H9 (cell line): ENCODE measurements around the gene SEC22A. TPM values are rescaled to one million over a fixed set of nuclear protein-coding genes. Genes with fewer than 3 reads are reported as not detected.

Source experiments
- DNase-seq: peaks from one replicate; pipeline ENCODE4 v3.0.0-alpha.2; 2017
- H2AFZ ChIP-seq: one replicate; pipeline ENCODE4 v1.6.1; 2013; ENCODE audit warnings: mild to moderate bottlenecking, low read length, control low read depth, moderate library complexity
- H2AK5ac ChIP-seq: 2 replicates; pipeline ENCODE4 v1.6.1; 2013; ENCODE audit warnings: low read length, control low read depth, mixed read lengths; ENCODE audit not compliant: insufficient read length
- H2BK120ac ChIP-seq: one replicate; pipeline ENCODE4 v1.6.1; 2013; ENCODE audit warnings: low read depth, mild to moderate bottlenecking, low read length, control low read depth, inconsistent platforms; ENCODE audit not compliant: poor library complexity, severe bottlenecking
- H2BK12ac ChIP-seq: 2 replicates; pipeline ENCODE4 v1.6.1; 2013; ENCODE audit warnings: low read length, control low read depth, mixed read lengths, low read depth; ENCODE audit not compliant: insufficient read length
- H2BK15ac ChIP-seq: 2 replicates; pipeline ENCODE4 v1.6.1; 2013; ENCODE audit warnings: low read depth, low read length, control low read depth
- H2BK20ac ChIP-seq: one replicate; pipeline ENCODE4 v1.6.1; 2013; ENCODE audit warnings: low read depth, mild to moderate bottlenecking, low read length, control low read depth, inconsistent platforms; ENCODE audit not compliant: poor library complexity, severe bottlenecking
- H2BK5ac ChIP-seq: 2 replicates; pipeline ENCODE4 v1.6.1; 2013; ENCODE audit warnings: low read length, control low read depth, mixed read lengths; ENCODE audit not compliant: insufficient read length
- H3K14ac ChIP-seq: 2 replicates; pipeline ENCODE4 v1.6.1; 2013; ENCODE audit warnings: low read length, control low read depth; ENCODE audit not compliant: insufficient read depth
- H3K18ac ChIP-seq: 2 replicates; pipeline ENCODE4 v1.6.1; 2013; ENCODE audit warnings: low read depth, mild to moderate bottlenecking, mixed read lengths, low read length, control low read depth; ENCODE audit not compliant: insufficient read length
- H3K23ac ChIP-seq: 2 replicates; pipeline ENCODE4 v1.6.1; 2013; ENCODE audit warnings: low read length, control low read depth, mixed read lengths, low read depth; ENCODE audit not compliant: insufficient read length
- H3K23me2 ChIP-seq: 2 replicates; pipeline ENCODE4 v1.6.1; 2013; ENCODE audit warnings: low read depth, mild to moderate bottlenecking, mixed read lengths, low read length, control low read depth; ENCODE audit not compliant: insufficient read length, poor library complexity, severe bottlenecking
- H3K27ac ChIP-seq: 2 replicates; pipeline ENCODE4 v1.5.1; 2013; ENCODE audit warnings: low read length, control low read depth, mixed read lengths, low read depth; ENCODE audit not compliant: insufficient read length
- H3K27me3 ChIP-seq: 2 replicates; pipeline ENCODE4 v1.6.1; 2013; ENCODE audit warnings: low read length, control low read depth, inconsistent platforms; ENCODE audit not compliant: insufficient read depth
- H3K4ac ChIP-seq: 2 replicates; pipeline ENCODE4 v1.6.1; 2013; ENCODE audit warnings: low read depth, mild to moderate bottlenecking, control low read depth, inconsistent platforms, low read length, moderate library complexity
- H3K4me1 ChIP-seq: 2 replicates; pipeline ENCODE4 v1.6.1; 2013; ENCODE audit warnings: low read length, control low read depth, inconsistent platforms; ENCODE audit not compliant: insufficient read depth
- H3K4me2 ChIP-seq: 2 replicates; pipeline ENCODE4 v1.6.1; 2013; ENCODE audit warnings: low read length, control low read depth, mixed read lengths; ENCODE audit not compliant: insufficient read length, insufficient read depth
- H3K56ac ChIP-seq: 2 replicates; pipeline ENCODE4 v1.6.1; 2013; ENCODE audit warnings: low read depth, mild to moderate bottlenecking, mixed read lengths, low read length, control low read depth; ENCODE audit not compliant: insufficient read length
- H3K79me1 ChIP-seq: 2 replicates; pipeline ENCODE4 v1.6.1; 2013; ENCODE audit warnings: low read depth, mild to moderate bottlenecking, moderate library complexity, low read length, control low read depth, inconsistent platforms; ENCODE audit not compliant: insufficient read depth, poor library complexity, severe bottlenecking
- H3K79me2 ChIP-seq: 2 replicates; pipeline ENCODE4 v1.6.1; 2013; ENCODE audit warnings: low read length, control low read depth, inconsistent platforms; ENCODE audit not compliant: insufficient read depth
- H3K9ac ChIP-seq: 2 replicates; pipeline ENCODE4 v1.6.1; 2013; ENCODE audit warnings: low read length, control low read depth, mixed read lengths; ENCODE audit not compliant: insufficient read length; ENCODE audit errors: extremely low read depth
- H3K9me3 ChIP-seq: one replicate; pipeline ENCODE4 v1.6.1; 2013; ENCODE audit warnings: low read depth, low read length, inconsistent platforms; ENCODE audit not compliant: control insufficient read depth
- H3T11ph ChIP-seq: one replicate; pipeline ENCODE4 v1.6.1; 2013; ENCODE audit warnings: mild to moderate bottlenecking, low read length, control low read depth, inconsistent platforms
- H4K20me1 ChIP-seq: one replicate; pipeline ENCODE4 v1.6.1; 2013; ENCODE audit not compliant: control insufficient read depth, insufficient read length, insufficient read depth
- H4K5ac ChIP-seq: 2 replicates; pipeline ENCODE4 v1.6.1; 2013; ENCODE audit warnings: low read depth, mild to moderate bottlenecking, mixed read lengths, low read length, control low read depth; ENCODE audit not compliant: insufficient read length
- H4K8ac ChIP-seq: replicated peaks from 2 replicates; pipeline ENCODE4 v1.6.1; 2013; ENCODE audit warnings: low read length, control low read depth, mixed read lengths, low read depth; ENCODE audit not compliant: insufficient read length
- H4K91ac ChIP-seq: 2 replicates; pipeline ENCODE4 v1.6.1; 2013; ENCODE audit warnings: low read depth, mild to moderate bottlenecking, moderate library complexity, mixed read lengths, low read length, control low read depth; ENCODE audit not compliant: insufficient read length
- H3K27ac Mint-ChIP-seq, 3 experiments: 2 replicates in 2 of 3; 3 replicates in 1 of 3; pipeline ENCODE4 v1.8.0; 2020 to 2021; ENCODE audit warnings: mixed read lengths in 3 of 3, mild to moderate bottlenecking in 1 of 3, moderate library complexity in 1 of 3
- H3K27me3 Mint-ChIP-seq: 2 replicates; pipeline ENCODE4 v1.8.0; 2021; ENCODE audit warnings: low read depth, mild to moderate bottlenecking, moderate library complexity, mixed read lengths
- H3K36me3 Mint-ChIP-seq, 3 experiments: 2 replicates in 2 of 3; 3 replicates in 1 of 3; pipeline ENCODE4 v1.8.0; 2020 to 2021; ENCODE audit warnings: low read depth in 3 of 3, mixed read lengths in 3 of 3; ENCODE audit not compliant: insufficient read depth in 1 of 3
- H3K4me1 Mint-ChIP-seq, 2 experiments: 2 replicates each; pipeline ENCODE4 v1.8.0; 2020; ENCODE audit warnings: mixed read lengths in 2 of 2
- H3K4me3 Mint-ChIP-seq, 2 experiments: 2 replicates in 1 of 2; 3 replicates in 1 of 2; pipeline ENCODE4 v1.8.0; 2020 to 2021; ENCODE audit warnings: mild to moderate bottlenecking in 2 of 2, mixed read lengths in 2 of 2, moderate library complexity in 1 of 2
- H3K9me3 Mint-ChIP-seq, 2 experiments: 2 replicates in 1 of 2; 3 replicates in 1 of 2; pipeline ENCODE4 v1.8.0; 2020; ENCODE audit warnings: mild to moderate bottlenecking in 2 of 2, mixed read lengths in 2 of 2, moderate library complexity in 1 of 2
- WGBS: extraction: QIAGEN DNeasy Blood & Tissue Kit; methylation state at CpG from one replicate; pipeline ENCODE4 v1.1.7; 2013; ENCODE audit warnings: missing lambda C conversion rate, low lambda C conversion rate, mixed read lengths; ENCODE audit not compliant: insufficient read length; ENCODE audit errors: extremely low coverage; 5-methylcytosine and 5-hydroxymethylcytosine counted together
- total RNA-seq: library from RNA; stranded (reverse); gene quantifications from 2 replicates; pipeline ENCODE4 v1.2.1, GENCODE V29; 2021
- TF ChIP-seq, protein P1 (sequence below): fragments of 200-600 bp; sonication (generic); conservative IDR thresholded peaks from 3 replicates; pipeline ENCODE4 v1.8.0; 2021; ENCODE audit warnings: antibody characterized with exemption, mild to moderate bottlenecking

The SEC22A gene
- total RNA-seq, 1 experiment from 2014 or later = 9.9 TPM

DNA sequence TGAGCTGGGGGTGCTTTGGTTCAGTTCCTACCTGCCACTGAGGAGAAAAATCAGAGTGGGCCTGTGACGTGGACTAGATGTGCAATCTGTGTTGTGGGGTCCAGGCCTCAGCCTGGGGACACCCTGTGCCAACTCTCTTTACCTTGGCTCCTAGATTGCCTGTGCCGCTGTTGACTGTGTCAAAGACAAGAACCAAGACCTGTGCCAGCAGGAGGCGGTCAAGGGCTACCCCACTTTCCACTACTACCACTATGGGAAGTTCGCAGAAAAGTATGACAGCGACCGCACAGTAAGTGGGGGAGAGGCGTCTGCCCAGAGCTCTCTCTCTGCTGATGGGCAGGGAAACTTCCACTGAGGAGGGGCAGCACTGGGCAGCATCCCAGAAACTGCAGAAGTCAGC is 40.6 kb upstream of the SEC22A start:
- Histone ChIP-seq H2BK5ac (no peak overlapping the region), H3K9ac (no peak overlapping the region), H3K79me1 (no peaks in the 10 kb centered on the region), H2BK12ac (no peak overlapping the region), H4K5ac (no peak overlapping the region), H3K18ac (no peak overlapping the region), H2BK20ac (no peak overlapping the region), H3K79me2 (no peaks in the 10 kb centered on the region), H2BK15ac (no peak overlapping the region), H3K4me1 (no peaks in the 10 kb centered on the region), H3K23me2 (no peaks in the 10 kb centered on the region), H3K27ac (no peak overlapping the region), H3K14ac (no peak overlapping the region), H3K9me3 (no peaks in the 10 kb centered on the region), H2AK5ac (no peak overlapping the region), H4K20me1 (no peaks in the 10 kb centered on the region), H4K91ac (no peak overlapping the region), H2AFZ (no peak overlapping the region), H3K4me2 (no peak overlapping the region), H3K27me3 (no peaks in the 10 kb centered on the region), H4K8ac (no peak overlapping the region), H3T11ph (no peak overlapping the region), H2BK120ac (no peak overlapping the region), H3K56ac (no peak overlapping the region), H3K23ac (no peak overlapping the region), H3K4ac (no peak overlapping the region)
- TF ChIP-seq, protein P1, sequence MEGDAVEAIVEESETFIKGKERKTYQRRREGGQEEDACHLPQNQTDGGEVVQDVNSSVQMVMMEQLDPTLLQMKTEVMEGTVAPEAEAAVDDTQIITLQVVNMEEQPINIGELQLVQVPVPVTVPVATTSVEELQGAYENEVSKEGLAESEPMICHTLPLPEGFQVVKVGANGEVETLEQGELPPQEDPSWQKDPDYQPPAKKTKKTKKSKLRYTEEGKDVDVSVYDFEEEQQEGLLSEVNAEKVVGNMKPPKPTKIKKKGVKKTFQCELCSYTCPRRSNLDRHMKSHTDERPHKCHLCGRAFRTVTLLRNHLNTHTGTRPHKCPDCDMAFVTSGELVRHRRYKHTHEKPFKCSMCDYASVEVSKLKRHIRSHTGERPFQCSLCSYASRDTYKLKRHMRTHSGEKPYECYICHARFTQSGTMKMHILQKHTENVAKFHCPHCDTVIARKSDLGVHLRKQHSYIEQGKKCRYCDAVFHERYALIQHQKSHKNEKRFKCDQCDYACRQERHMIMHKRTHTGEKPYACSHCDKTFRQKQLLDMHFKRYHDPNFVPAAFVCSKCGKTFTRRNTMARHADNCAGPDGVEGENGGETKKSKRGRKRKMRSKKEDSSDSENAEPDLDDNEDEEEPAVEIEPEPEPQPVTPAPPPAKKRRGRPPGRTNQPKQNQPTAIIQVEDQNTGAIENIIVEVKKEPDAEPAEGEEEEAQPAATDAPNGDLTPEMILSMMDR = peak; percentile 65
- Mint-ChIP-seq H3K4me1 (no peaks in the 10 kb centered on the region), H3K4me3 (no peak overlapping the region), H3K9me3 (peaks cover 4% of the 10 kb centered on the region in 2 experiments; a peak in 4 of 5 replicates), H3K27ac (peak overlapping the region in 2 of 3 experiments; percentile 6 to 18; a peak in 2 of 7 replicates), H3K36me3 (peaks cover 20 to 47% (median 30%) of the 10 kb centered on the region in 3 experiments), H3K27me3 (no peaks in the 10 kb centered on the region)
- DNase-seq = peak; percentile 55
- WGBS = no CpG with 5 or more reads among the region's 7 CpGs
